Neutrophil (primary cell): Measurements from ENCODE around the gene NUDC.
"Not testable (repeated sequence)": the region's sequence is repeated elsewhere in the genome, so short reads cannot be mapped to it uniquely, and the experiment has no call there.

ENCODE experiments used
- H3K27ac ChIP-seq: fragments of 200-600 bp; sonication (generic); 2 replicates; pipeline ENCODE4 v1.5.1; 2016; ENCODE audit warnings: mild to moderate bottlenecking, moderate library complexity
- H3K27me3 ChIP-seq: fragments of 200-600 bp; sonication (generic); 2 replicates; pipeline ENCODE4 v1.6.0; 2016; ENCODE audit warnings: mild to moderate bottlenecking
- H3K36me3 ChIP-seq: fragments of 200-600 bp; sonication (generic); 2 replicates; pipeline ENCODE4 v1.5.1; 2017
- H3K4me1 ChIP-seq, 2 experiments: fragments of 200-600 bp in 1 of 2; sonication (generic) in 1 of 2; 1 replicate in 1 of 2; 2 replicates in 1 of 2; pipeline versions ENCODE4 v1.5.1 to v1.6.1; 2013 to 2016; ENCODE audit warnings: low read depth in 1 of 2, low read length in 1 of 2, mild to moderate bottlenecking in 1 of 2, moderate library complexity in 1 of 2; ENCODE audit not compliant: control insufficient read depth in 1 of 2, insufficient read depth in 1 of 2
- H3K4me3 ChIP-seq, 2 experiments: fragments of 200-600 bp in 1 of 2; sonication (generic) in 1 of 2; 1 replicate in 1 of 2; 2 replicates in 1 of 2; pipeline ENCODE4 v1.5.1; 2013 to 2016; ENCODE audit warnings: low read depth in 1 of 2, low read length in 1 of 2, mild to moderate bottlenecking in 1 of 2, moderate library complexity in 1 of 2
- H3K9me3 ChIP-seq: fragments of 200-600 bp; sonication (generic); 2 replicates; pipeline ENCODE4 v1.5.1; 2016
- TF ChIP-seq, protein P1 (sequence below): fragments of 200-600 bp; sonication (generic); IDR thresholded peaks from 2 replicates; pipeline ENCODE4 v1.5.1; 2016; ENCODE audit warnings: antibody characterized with exemption

Gene NUDC

DNA sequence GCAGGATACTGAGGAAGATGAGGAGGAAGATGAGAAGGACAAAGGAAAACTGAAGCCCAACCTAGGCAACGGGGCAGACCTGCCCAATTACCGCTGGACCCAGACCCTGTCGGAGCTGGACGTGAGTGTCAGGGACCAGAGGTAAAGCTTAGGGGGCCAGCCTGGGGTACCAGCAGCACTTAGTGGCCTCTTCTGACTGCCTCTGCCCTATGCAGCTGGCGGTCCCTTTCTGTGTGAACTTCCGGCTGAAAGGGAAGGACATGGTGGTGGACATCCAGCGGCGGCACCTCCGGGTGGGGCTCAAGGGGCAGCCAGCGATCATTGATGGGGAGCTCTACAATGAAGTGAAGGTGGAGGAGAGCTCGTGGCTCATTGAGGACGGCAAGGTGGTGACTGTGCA, 21.1 kb downstream of the NUDC start:
- Histone ChIP-seq H3K9me3 (no peaks in the 10 kb centered on the region), H3K27ac (no peak overlapping the region), H3K27me3 (no peaks in the 10 kb centered on the region), H3K4me3 (no peak overlapping the region), H3K4me1 (no peaks in the 10 kb centered on the region), H3K36me3 (peaks cover 67% of the 10 kb centered on the region)
- TF ChIP-seq, protein P1, sequence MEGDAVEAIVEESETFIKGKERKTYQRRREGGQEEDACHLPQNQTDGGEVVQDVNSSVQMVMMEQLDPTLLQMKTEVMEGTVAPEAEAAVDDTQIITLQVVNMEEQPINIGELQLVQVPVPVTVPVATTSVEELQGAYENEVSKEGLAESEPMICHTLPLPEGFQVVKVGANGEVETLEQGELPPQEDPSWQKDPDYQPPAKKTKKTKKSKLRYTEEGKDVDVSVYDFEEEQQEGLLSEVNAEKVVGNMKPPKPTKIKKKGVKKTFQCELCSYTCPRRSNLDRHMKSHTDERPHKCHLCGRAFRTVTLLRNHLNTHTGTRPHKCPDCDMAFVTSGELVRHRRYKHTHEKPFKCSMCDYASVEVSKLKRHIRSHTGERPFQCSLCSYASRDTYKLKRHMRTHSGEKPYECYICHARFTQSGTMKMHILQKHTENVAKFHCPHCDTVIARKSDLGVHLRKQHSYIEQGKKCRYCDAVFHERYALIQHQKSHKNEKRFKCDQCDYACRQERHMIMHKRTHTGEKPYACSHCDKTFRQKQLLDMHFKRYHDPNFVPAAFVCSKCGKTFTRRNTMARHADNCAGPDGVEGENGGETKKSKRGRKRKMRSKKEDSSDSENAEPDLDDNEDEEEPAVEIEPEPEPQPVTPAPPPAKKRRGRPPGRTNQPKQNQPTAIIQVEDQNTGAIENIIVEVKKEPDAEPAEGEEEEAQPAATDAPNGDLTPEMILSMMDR = no peak

GRCh38 chr1:26945138-26945537, 23.6 kb downstream of the NUDC start:
- no peaks in the 10 kb centered on the region for H3K9me3 ChIP-seq
- TF ChIP-seq, protein P1 = no peak
- H3K27me3 ChIP-seq = no peaks in the 10 kb centered on the region
- peaks cover 61% of the 10 kb centered on the region for H3K36me3 ChIP-seq
- H3K4me1 ChIP-seq = no peaks in the 10 kb centered on the region
- H3K27ac ChIP-seq = no peak overlapping the region
- no peak overlapping the region for H3K4me3 ChIP-seq

- peaks cover 61% of the 10 kb centered on the region for H3K36me3 ChIP-seq
- no peak overlapping the region for H3K27ac ChIP-seq
These were observed 24.2 kb downstream of the NUDC start for GRCh38 chr1:26945728-26946127.

GRCh38 chr1:26946270-26946669, 24.7 kb downstream of the NUDC start:
- TF ChIP-seq, protein P1 = no peak
- Histone ChIP-seq H3K27ac (no peak overlapping the region), H3K36me3 (peaks cover 59% of the 10 kb centered on the region), H3K27me3 (no peaks in the 10 kb centered on the region), H3K9me3 (no peaks in the 10 kb centered on the region), H3K4me1 (no peaks in the 10 kb centered on the region), H3K4me3 (no peak overlapping the region)

More at GRCh38 chr1:26945728-26946127, 24.2 kb downstream of the NUDC start:
- Histone ChIP-seq H3K9me3 (no peaks in the 10 kb centered on the region), H3K27me3 (no peaks in the 10 kb centered on the region), H3K4me1 (no peaks in the 10 kb centered on the region), H3K4me3 (no peak overlapping the region)
- TF ChIP-seq, protein P1 = no peak

DNA sequence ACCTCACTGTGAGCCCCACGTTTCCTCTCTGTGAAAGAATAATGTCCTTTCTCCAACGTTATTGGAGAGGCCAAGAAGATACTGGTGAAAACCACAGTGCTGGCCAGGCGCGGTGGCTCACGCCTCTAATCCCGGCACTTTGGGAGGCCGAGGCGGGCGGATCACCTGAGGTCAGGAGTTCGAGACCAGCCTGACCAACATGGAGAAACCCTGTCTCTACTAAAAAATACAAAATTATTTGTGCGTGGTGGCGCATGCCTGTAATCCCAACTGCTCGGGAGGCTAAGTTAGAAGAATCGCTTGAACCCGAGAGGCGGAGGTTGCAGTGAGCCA, 27.1 kb downstream of the NUDC start:
- H3K4me3 ChIP-seq, H3K27me3 ChIP-seq, H3K4me1 ChIP-seq, H3K9me3 ChIP-seq, H3K27ac ChIP-seq: not testable (repeated sequence)
- peaks cover 34% of the 10 kb centered on the region for H3K36me3 ChIP-seq

DNA sequence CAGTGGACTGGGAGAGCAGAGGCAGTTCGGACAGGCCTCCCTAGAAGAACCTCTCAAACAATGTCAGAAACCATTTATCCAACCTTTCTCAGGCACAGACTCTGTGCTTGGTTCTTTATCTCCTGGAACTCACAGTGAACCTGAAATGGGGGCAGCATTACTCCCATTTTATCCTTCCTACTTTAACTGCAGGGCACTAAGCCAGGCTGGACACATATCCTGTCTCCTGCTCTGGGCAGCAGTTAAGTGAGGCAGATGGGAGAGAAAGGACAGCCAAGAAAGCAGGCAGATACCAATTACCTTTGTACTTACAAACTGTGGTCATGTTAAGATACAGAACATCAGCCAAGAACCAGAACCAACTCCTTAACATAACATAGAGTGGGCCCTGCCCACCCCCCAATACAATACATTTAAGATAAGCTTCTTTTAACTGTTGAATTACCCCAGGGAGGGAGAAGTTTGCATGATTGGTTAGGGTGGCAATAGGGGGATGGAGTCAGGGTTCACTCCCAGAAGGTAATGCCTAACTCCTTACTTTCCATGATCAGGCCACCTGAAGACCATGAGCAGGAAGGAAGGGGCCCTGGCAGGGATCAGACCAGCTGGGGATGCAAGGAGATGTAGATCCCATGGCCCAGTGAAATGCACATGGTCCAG, 27.9 kb downstream of the NUDC start:
- H3K36me3 ChIP-seq = peaks cover 27% of the 10 kb centered on the region
- H3K27me3 ChIP-seq = peaks cover 7% of the 10 kb centered on the region
- no peak overlapping the region for H3K4me3 ChIP-seq
- H3K27ac ChIP-seq = no peak overlapping the region
- TF ChIP-seq, protein P1 = no peak
- H3K9me3 ChIP-seq = no peaks in the 10 kb centered on the region
- H3K4me1 ChIP-seq = no peaks in the 10 kb centered on the region
